Fibroblast of pulmonary artery (primary cell): Measurements from ENCODE around the gene BBS12.

ENCODE experiments used
- DNase-seq: peaks from one replicate; pipeline ENCODE4 v3.0.0-alpha.2; 2010; ENCODE audit warnings: low read depth
- H3K4me3 ChIP-seq: replicated peaks from 2 replicates; pipeline ENCODE4 v1.5.1; 2011; ENCODE audit warnings: low read depth, mild to moderate bottlenecking, control low read depth, low read length, moderate library complexity
- CTCF ChIP-seq: IDR thresholded peaks from 2 replicates; pipeline ENCODE4 v1.5.1; 2011; ENCODE audit warnings: mild to moderate bottlenecking, control low read depth, low read length, inconsistent platforms; ENCODE audit errors: missing control alignments

The BBS12 gene

GRCh38 chr4:122731676-122732075, 828 bp upstream of the BBS12 start:
- no peak for DNase-seq
- no peak for TF ChIP-seq CTCF

GRCh38 chr4:122733787-122734120, 1.2 kb downstream of the BBS12 start:
- H3K4me3 ChIP-seq, result peak overlapping the region; percentile 76
- no peak for DNase-seq
- TF ChIP-seq CTCF, result no peak

More at GRCh38 chr4:122731676-122732075, 828 bp upstream of the BBS12 start:
- H3K4me3 ChIP-seq, result peak overlapping the region; percentile 47

- no peak overlapping the region for H3K4me3 ChIP-seq
- peak; percentile 92 for DNase-seq
- no peak for TF ChIP-seq CTCF
Observed at GRCh38 chr4:122739174-122739573, 6.7 kb downstream of the BBS12 start.

GRCh38 chr4:122742933-122743829, 10.7 kb downstream of the BBS12 start:
- no peak overlapping the region for H3K4me3 ChIP-seq
- DNase-seq, result no peak
- no peak for TF ChIP-seq CTCF

- DNase-seq, result peak; percentile 93
- TF ChIP-seq CTCF, result no peak
- no peak overlapping the region for H3K4me3 ChIP-seq
Observed at GRCh38 chr4:122744229-122744628, 11.7 kb downstream of the BBS12 start.

- no peak overlapping the region for H3K4me3 ChIP-seq
- no peak for TF ChIP-seq CTCF
- peak; percentile 28 for DNase-seq
Observed at GRCh38 chr4:122746485-122746965, 14.0 kb downstream of the BBS12 start.

GRCh38 chr4:122747068-122747467, 14.6 kb downstream of the BBS12 start:
- no peak for DNase-seq
- no peak overlapping the region for H3K4me3 ChIP-seq
- TF ChIP-seq CTCF, result no peak
